Measurements from ENCODE around the gene MCM3AP. TPM values are rescaled to one million over a fixed set of nuclear protein-coding genes. Genes with fewer than 3 reads are reported as not detected.
A peak's percentile ranks its signal among the peaks of the same experiment; 100 is the strongest.

The MCM3AP gene
- total RNA-seq, 1 experiment from 2014 or later = 88.4 TPM

GRCh38 chr21:46228345-46229051, 56.9 kb downstream of the MCM3AP start, which contains the start of gene LSS:
LSS (minus strand) TSS chr21:46228774; CDS start chr21:46228745, 29 bp downstream.
- peak within 1 kb of the TSS; percentile 71 for H3K9ac ChIP-seq (ENCODE audit: low read length)
- peaks cover 15 to 29% of the 10 kb centered on the region in 2 experiments for H3K4me1 ChIP-seq (ENCODE audit: control insufficient read depth in 1 of 2, insufficient read depth in 2 of 2, low read length in 2 of 2)
- ChIA-PET POLR2A (no interaction called here), RAD21 (ENCODE audit: low non-redundant PET in 1 of 2, low total read pairs in 2 of 2, uncharacterized antibody in 2 of 2, unreplicated experiment in 2 of 2) (no interaction called here), CTCF (interaction anchor here (1.0 kb wide), 1 partner anchor 97 kb away, joined by 3 read pairs; a partner anchor contains a TSS)
- no peaks in the 10 kb centered on the region for H3K9me2 ChIP-seq (ENCODE audit: insufficient read depth)
- H3K27me3 ChIP-seq (ENCODE audit: insufficient read depth, low read length) = no peaks in the 10 kb centered on the region
- H3K9me3 ChIP-seq (ENCODE audit: control insufficient read depth in 1 of 2, insufficient read depth in 1 of 2, low read depth in 1 of 2, low read length in 2 of 2) = no peaks in the 10 kb centered on the region; a peak in 1 of 4 replicates
- peak within 1 kb of the TSS; percentile 67; the same call in 1 of the 2 replicates for H3K27ac ChIP-seq (ENCODE audit: low read depth, low read length)
- BruUV-seq (replicated peaks) = no TSS peak
- H2AFZ ChIP-seq (ENCODE audit: low read depth, low read length, poor library complexity, severe bottlenecking) = no peak within 1 kb of the TSS
- peak within 1 kb of the TSS; percentile 97 for H3K4me2 ChIP-seq (ENCODE audit: low read length)
- H4K20me1 ChIP-seq (ENCODE audit: insufficient read depth) = no peaks in the 10 kb centered on the region
- DNase-seq (ENCODE audit: low read depth, low spot score) = peak; percentile 93
- 0 out of 4 replicates have a peak, but pooled peaks cover 0 to 6% of the 10 kb centered on the region in 2 experiments for H3K36me3 ChIP-seq (ENCODE audit: control insufficient read depth in 1 of 2, insufficient read depth in 2 of 2, low read length in 2 of 2)
- ATAC-seq = peak; percentile 97
- H3K4me3 ChIP-seq (replicated peaks in 1 of 2; ENCODE audit: low read depth in 1 of 2, low read length in 2 of 2) = peak within 1 kb of the TSS; percentile 68 to 76
- H3K79me2 ChIP-seq (ENCODE audit: insufficient read depth, low read length) = no peaks in the 10 kb centered on the region
- intact Hi-C loops (cut with micrococcal nuclease) = loop anchor here (2.0 to 5.0 kb wide), 2 partner anchors 86 to 96 kb away; partner anchors contain the start of gene PCNT
- TF ChIP-seq REST (IDR thresholded peaks at IDR 0.05; ENCODE audit: low read depth) (no peak), FOSL1 (IDR thresholded peaks at IDR 0.05; ENCODE audit: low read depth) (no peak), ZFX (IDR thresholded peaks at IDR 0.05) (peak; percentile 22; the same call in 1 of the 2 replicates), RAD21 (IDR thresholded peaks at IDR 0.05; ENCODE audit: low read depth) (no peak), YY1 (IDR thresholded peaks at IDR 0.05; ENCODE audit: extremely low read depth, insufficient replicate concordance, low read depth, low read length) (no peak), POLR2AphosphoS5 (IDR thresholded peaks at IDR 0.05; ENCODE audit: low read depth, low read length) (peak; percentile 45), SIN3A (IDR thresholded peaks at IDR 0.05; ENCODE audit: low read depth) (no peak), ZNF274 (IDR thresholded peaks at IDR 0.05; ENCODE audit: low read depth, low read length) (no peak), JUND (IDR thresholded peaks at IDR 0.05) (no peak), SP1 (IDR thresholded peaks at IDR 0.05; ENCODE audit: low read depth) (no peak), TCF7L2 (IDR thresholded peaks at IDR 0.05; ENCODE audit: borderline replicate concordance, extremely low read depth, insufficient read depth, insufficient read length) (no peak), CEBPB (IDR thresholded peaks at IDR 0.05; ENCODE audit: low read depth) (no peak), CBX3 (IDR thresholded peaks at IDR 0.05; ENCODE audit: low read depth) (no peak), EGR1 (IDR thresholded peaks at IDR 0.05; ENCODE audit: low read depth) (no peak), EZH2 (IDR thresholded peaks at IDR 0.05) (no peak), POLR2A (IDR thresholded peaks at IDR 0.05; ENCODE audit: borderline replicate concordance, extremely low read depth, insufficient read depth, insufficient read length) (peak; percentile 19)
- TF ChIP-seq, protein P1, sequence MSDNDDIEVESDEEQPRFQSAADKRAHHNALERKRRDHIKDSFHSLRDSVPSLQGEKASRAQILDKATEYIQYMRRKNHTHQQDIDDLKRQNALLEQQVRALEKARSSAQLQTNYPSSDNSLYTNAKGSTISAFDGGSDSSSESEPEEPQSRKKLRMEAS (IDR thresholded peaks at IDR 0.05) = no peak
- TF ChIP-seq, protein P2, sequence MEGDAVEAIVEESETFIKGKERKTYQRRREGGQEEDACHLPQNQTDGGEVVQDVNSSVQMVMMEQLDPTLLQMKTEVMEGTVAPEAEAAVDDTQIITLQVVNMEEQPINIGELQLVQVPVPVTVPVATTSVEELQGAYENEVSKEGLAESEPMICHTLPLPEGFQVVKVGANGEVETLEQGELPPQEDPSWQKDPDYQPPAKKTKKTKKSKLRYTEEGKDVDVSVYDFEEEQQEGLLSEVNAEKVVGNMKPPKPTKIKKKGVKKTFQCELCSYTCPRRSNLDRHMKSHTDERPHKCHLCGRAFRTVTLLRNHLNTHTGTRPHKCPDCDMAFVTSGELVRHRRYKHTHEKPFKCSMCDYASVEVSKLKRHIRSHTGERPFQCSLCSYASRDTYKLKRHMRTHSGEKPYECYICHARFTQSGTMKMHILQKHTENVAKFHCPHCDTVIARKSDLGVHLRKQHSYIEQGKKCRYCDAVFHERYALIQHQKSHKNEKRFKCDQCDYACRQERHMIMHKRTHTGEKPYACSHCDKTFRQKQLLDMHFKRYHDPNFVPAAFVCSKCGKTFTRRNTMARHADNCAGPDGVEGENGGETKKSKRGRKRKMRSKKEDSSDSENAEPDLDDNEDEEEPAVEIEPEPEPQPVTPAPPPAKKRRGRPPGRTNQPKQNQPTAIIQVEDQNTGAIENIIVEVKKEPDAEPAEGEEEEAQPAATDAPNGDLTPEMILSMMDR (IDR thresholded peaks at IDR 0.05 in 2 of 3, conservative IDR thresholded peaks at IDR 0.05 in 1 of 3; ENCODE audit: borderline replicate concordance in 1 of 3, insufficient read depth in 1 of 3, low read depth in 2 of 3, low read length in 2 of 3) = no peak
- TF ChIP-seq, protein P3, sequence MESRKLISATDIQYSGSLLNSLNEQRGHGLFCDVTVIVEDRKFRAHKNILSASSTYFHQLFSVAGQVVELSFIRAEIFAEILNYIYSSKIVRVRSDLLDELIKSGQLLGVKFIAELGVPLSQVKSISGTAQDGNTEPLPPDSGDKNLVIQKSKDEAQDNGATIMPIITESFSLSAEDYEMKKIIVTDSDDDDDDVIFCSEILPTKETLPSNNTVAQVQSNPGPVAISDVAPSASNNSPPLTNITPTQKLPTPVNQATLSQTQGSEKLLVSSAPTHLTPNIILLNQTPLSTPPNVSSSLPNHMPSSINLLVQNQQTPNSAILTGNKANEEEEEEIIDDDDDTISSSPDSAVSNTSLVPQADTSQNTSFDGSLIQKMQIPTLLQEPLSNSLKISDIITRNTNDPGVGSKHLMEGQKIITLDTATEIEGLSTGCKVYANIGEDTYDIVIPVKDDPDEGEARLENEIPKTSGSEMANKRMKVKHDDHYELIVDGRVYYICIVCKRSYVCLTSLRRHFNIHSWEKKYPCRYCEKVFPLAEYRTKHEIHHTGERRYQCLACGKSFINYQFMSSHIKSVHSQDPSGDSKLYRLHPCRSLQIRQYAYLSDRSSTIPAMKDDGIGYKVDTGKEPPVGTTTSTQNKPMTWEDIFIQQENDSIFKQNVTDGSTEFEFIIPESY (IDR thresholded peaks at IDR 0.05; ENCODE audit: extremely low read depth, insufficient replicate concordance, low read length) = no peak
- TF ChIP-seq, protein P4, sequence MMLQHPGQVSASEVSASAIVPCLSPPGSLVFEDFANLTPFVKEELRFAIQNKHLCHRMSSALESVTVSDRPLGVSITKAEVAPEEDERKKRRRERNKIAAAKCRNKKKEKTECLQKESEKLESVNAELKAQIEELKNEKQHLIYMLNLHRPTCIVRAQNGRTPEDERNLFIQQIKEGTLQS (IDR thresholded peaks at IDR 0.05) = no peak
